ENCODE results near the gene LIN52. TPM values are rescaled to one million over a fixed set of nuclear protein-coding genes. Genes with fewer than 3 reads are reported as not detected.

Gene LIN52
- total and polyA plus RNA-seq, 9 of the 15 experiments (the other 6 are each of a cell fraction or from before 2014, with no cell fraction given), result 4.6 to 11.8 (median 9.2) TPM

DNA sequence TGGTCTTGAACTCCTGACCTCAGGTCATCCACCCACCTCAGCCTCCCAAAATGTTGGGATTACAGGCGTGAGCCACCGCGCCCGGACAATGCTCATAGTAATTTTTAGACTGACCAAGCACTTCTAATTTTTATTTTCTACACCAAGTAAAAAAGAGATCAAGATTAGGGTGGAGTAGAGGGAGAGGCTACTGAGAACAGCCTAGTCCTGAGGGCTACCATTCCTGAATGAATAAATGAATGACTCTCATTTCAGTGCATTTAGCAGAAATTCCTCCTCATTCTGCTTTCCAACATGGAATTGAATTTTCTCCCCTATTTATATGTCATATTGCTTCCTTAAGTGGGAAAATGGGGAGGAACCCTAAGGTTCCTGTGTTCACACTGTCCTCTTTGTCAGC is 39.2 kb upstream of the LIN52 start (continued):
- TF ChIP-seq PRDM10 (IDR thresholded peaks at IDR 0.05; ENCODE audit: partially characterized antibody), result no peak
- no peak for TF ChIP-seq POLR2H (tag; IDR thresholded peaks at IDR 0.05; ENCODE audit: low read depth)
- TF ChIP-seq CEBPG (CRISPR knock-in tag; IDR thresholded peaks at IDR 0.05), result no peak
- no peak for TF ChIP-seq CEBPG (tag; conservative IDR thresholded peaks at IDR 0.05 in 1 of 2, IDR thresholded peaks at IDR 0.05 in 1 of 2)
- TF ChIP-seq GATA2 (CRISPR knock-in tag; IDR thresholded peaks at IDR 0.05), result no peak
- no peak for TF ChIP-seq JUN (IDR thresholded peaks at IDR 0.05; ENCODE audit: borderline replicate concordance, low read depth, low read length)
- no peak for TF ChIP-seq JUN (CRISPR knock-in tag; IDR thresholded peaks at IDR 0.05; ENCODE audit: borderline replicate concordance)
- TF ChIP-seq ETV6 (IDR thresholded peaks at IDR 0.05; ENCODE audit: borderline replicate concordance in 1 of 2, low read depth in 2 of 2, low read length in 1 of 2), result no peak
- no peak for TF ChIP-seq ETV6 (CRISPR knock-in tag; IDR thresholded peaks at IDR 0.05; ENCODE audit: borderline replicate concordance)
- TF ChIP-seq, protein P1, sequence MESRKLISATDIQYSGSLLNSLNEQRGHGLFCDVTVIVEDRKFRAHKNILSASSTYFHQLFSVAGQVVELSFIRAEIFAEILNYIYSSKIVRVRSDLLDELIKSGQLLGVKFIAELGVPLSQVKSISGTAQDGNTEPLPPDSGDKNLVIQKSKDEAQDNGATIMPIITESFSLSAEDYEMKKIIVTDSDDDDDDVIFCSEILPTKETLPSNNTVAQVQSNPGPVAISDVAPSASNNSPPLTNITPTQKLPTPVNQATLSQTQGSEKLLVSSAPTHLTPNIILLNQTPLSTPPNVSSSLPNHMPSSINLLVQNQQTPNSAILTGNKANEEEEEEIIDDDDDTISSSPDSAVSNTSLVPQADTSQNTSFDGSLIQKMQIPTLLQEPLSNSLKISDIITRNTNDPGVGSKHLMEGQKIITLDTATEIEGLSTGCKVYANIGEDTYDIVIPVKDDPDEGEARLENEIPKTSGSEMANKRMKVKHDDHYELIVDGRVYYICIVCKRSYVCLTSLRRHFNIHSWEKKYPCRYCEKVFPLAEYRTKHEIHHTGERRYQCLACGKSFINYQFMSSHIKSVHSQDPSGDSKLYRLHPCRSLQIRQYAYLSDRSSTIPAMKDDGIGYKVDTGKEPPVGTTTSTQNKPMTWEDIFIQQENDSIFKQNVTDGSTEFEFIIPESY (CRISPR knock-in tag; IDR thresholded peaks at IDR 0.05), result no peak
- no peak for TF ChIP-seq KLF13 (tag; IDR thresholded peaks at IDR 0.05; ENCODE audit: borderline replicate concordance, low read depth)
- TF ChIP-seq PTBP1 (IDR thresholded peaks at IDR 0.05; ENCODE audit: low read depth, low read length), result no peak
- no peak for TF ChIP-seq STAT6 (CRISPR knock-in tag; IDR thresholded peaks at IDR 0.05)
- no peak for TF ChIP-seq SRSF7 (optimal IDR thresholded peaks at IDR 0.05; ENCODE audit: low read depth, low read length)
